ENCODE measurements around the gene SGMS1.
"Not testable (repeated sequence)": the region's sequence is repeated elsewhere in the genome, so short reads cannot be mapped to it uniquely, and the experiment has no call there.

The SGMS1 gene

GRCh38 chr10:50388181-50388580 is 235.6 kb downstream of the SGMS1 start:
- DNase-seq, result no peak

- DNase-seq, result no peak
These were observed 236.1 kb downstream of the SGMS1 start for GRCh38 chr10:50387732-50388073.

GRCh38 chr10:50387007-50387731 is 236.6 kb downstream of the SGMS1 start:
- no peak for DNase-seq

GRCh38 chr10:50385624-50386023 is 238.1 kb downstream of the SGMS1 start:
- no peak for DNase-seq

GRCh38 chr10:50384898-50385297 is 238.9 kb downstream of the SGMS1 start:
- no peak for DNase-seq

GRCh38 chr10:50384238-50384637 is 239.5 kb downstream of the SGMS1 start:
- no peak for DNase-seq

- no peak for DNase-seq
These were observed 241.2 kb downstream of the SGMS1 start for GRCh38 chr10:50382576-50383023.

GRCh38 chr10:50381642-50382041 is 242.1 kb downstream of the SGMS1 start:
- DNase-seq, result no peak

- no peak for DNase-seq
These were observed 244.1 kb downstream of the SGMS1 start for GRCh38 chr10:50379616-50380015.

GRCh38 chr10:50375745-50376144 is 248.0 kb downstream of the SGMS1 start:
- DNase-seq, result no peak

GRCh38 chr10:50375051-50375452 is 248.7 kb downstream of the SGMS1 start:
- no peak for DNase-seq

- DNase-seq, result no peak
These were observed 249.8 kb downstream of the SGMS1 start for GRCh38 chr10:50373821-50374501.

GRCh38 chr10:50369931-50370330 is 253.8 kb downstream of the SGMS1 start:
- DNase-seq, result no peak

- DNase-seq, result no peak
These were observed 256.0 kb downstream of the SGMS1 start for GRCh38 chr10:50367732-50368131.

- DNase-seq, result not testable (repeated sequence)
These were observed 257.3 kb downstream of the SGMS1 start for GRCh38 chr10:50366421-50366820.

GRCh38 chr10:50364730-50365129 is 259.0 kb downstream of the SGMS1 start:
- not testable (repeated sequence) for DNase-seq

- no peak for DNase-seq
These were observed 261.1 kb downstream of the SGMS1 start for GRCh38 chr10:50362547-50363125.

GRCh38 chr10:50361946-50362345 is 261.8 kb downstream of the SGMS1 start:
- DNase-seq, result no peak

GRCh38 chr10:50360077-50360850 is 263.5 kb downstream of the SGMS1 start:
- no peak for DNase-seq

GRCh38 chr10:50358925-50359687 is 264.6 kb downstream of the SGMS1 start:
- DNase-seq, result no peak

- no peak for DNase-seq
These were observed 265.3 kb downstream of the SGMS1 start for GRCh38 chr10:50358411-50358810.

GRCh38 chr10:50356481-50356832 is 267.3 kb downstream of the SGMS1 start:
- not testable (repeated sequence) for DNase-seq
